HG03159 (cell line): Measurements from ENCODE around the gene TLX2.
"Not testable (repeated sequence)": the region's sequence is repeated elsewhere in the genome, so short reads cannot be mapped to it uniquely, and the experiment has no call there.

ENCODE experiments used
- ATAC-seq: cut with Tn5 transposase; IDR thresholded peaks from one replicate; pipeline ENCODE4 v1.9.1; 2021; ENCODE audit warnings: mild to moderate bottlenecking, moderate library complexity; ENCODE audit not compliant: unreplicated experiment

TLX2 gene

DNA sequence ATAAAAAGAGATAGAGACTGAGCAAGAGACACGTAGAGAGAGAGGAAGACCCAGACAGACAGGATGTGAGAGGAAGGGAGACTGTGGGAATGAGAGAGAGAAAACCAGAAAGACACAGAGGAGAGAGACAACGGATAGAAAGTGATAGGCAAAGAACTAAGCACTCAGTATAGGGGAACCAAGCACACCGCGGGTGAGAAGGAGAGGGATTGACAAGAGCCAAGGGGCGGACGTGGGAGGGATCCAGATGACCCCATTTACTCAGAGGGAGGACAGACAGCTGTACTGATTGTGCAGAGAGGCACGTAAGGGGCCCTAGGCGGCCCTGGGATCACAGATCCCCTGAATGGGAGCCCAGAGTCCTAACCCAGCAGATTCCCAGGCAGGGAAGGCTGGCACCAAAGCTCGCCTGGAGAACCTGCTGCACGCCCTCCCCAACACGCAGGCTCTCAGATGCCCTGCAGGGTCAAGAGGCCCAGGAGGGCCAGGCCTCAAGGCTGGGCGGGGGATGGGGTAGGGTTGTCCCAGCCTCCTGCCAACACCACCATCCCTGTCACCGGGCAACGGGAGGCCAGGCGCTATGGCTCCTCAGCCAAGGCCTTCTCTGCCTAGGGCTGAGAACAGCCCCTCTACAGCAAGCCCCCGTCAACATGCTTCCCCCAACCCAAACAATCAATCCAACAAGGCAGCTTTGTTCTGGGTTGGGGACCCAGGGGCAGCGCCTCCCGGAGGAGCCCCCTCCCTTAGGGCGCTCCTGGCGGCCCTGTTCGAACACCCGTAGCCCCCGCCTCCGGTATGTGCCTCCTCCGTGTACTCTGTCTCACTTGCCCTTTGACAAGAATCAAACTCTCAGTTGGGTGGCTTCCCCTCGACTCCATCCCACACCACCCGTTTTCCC, 38.9 kb downstream of the TLX2 start:
- no peak for ATAC-seq

GRCh38 chr2:74553892-74554819, 39.9 kb downstream of the TLX2 start, which contains the start of the genes DOK1 and LOXL3:
Gene DOK1, plus strand, starts transcription at chr2:74554720. Its CDS starts 35 bp downstream, at chr2:74554755.
Gene LOXL3, minus strand, starts transcription at chr2:74553942. Its CDS starts 1,308 bp downstream, at chr2:74552634.
- ATAC-seq: peak; percentile 60

DNA sequence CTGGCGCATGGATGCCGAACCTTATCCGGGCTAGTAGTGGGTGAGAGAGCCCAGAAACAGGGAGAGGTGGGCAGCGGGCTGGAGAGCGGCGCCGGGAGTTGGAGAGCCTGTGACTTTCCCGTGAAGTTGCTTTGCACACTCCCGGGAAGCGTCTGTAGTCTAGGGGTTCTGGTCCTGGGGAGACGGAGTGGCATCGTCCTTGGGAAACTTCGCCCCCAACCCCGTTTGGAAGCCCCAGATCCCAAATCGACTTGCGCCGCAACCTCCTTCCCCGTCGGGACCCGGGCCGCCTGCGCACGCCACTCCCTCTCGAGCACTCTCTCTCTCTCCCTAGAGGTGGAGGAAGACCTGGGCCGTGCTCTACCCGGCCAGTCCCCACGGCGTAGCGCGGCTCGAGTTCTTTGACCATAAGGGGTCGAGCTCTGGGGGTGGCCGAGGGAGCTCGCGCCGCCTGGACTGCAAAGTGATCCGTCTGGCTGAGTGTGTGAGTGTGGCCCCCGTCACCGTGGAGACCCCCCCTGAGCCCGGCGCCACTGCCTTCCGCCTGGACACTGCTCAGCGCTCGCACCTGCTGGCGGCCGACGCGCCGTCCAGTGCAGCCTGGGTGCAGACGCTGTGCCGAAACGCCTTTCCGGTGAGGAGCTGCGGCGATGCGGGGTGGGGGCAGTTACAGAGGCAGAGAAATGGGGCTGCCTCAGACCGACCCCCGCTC, 40.7 kb downstream of the TLX2 start:
- peak; percentile 62 for ATAC-seq

- no peak for ATAC-seq
Observed at GRCh38 chr2:74555610-74556103, 41.4 kb downstream of the TLX2 start.

DNA sequence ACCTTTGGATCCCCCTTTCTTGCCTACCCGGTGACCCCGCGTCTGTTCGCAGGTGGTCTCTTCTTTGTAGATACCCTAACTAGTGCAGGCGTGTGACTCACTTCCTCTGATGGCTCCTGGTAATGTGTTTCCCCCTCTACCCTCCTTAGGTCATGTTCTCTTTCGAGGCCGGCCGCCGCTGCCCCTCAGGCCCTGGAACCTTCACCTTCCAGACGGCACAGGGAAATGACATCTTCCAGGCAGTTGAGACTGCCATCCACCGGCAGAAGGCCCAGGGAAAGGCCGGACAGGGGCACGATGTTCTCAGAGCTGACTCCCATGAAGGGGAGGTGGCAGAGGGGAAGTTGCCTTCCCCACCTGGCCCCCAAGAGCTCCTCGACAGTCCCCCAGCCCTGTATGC, 41.9 kb downstream of the TLX2 start:
- no peak for ATAC-seq

- no peak for ATAC-seq
Observed at GRCh38 chr2:74556831-74557370, 42.7 kb downstream of the TLX2 start.

- ATAC-seq: no peak
Observed at GRCh38 chr2:74558284-74559230, 44.3 kb downstream of the TLX2 start.

DNA sequence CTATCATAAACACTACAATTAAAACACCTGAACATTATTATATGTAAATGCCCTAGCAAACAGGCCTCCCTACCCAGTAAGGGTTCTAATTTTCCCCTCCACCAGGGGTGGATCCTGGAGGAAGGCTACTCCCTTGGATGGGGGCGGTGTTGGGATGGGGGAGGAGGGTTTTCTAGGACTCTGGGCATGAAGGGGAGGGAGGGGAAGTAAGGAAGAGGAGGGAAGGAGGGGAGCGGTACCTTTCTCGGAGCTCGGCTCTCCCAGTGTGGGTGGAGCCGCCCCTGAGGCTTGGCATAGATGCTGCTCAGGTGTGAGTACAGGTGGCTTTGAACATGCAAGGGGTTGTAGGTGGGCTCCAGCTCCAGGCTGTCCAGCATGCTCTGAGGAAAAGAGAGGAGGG, 45.7 kb downstream of the TLX2 start:
- ATAC-seq: no peak

DNA sequence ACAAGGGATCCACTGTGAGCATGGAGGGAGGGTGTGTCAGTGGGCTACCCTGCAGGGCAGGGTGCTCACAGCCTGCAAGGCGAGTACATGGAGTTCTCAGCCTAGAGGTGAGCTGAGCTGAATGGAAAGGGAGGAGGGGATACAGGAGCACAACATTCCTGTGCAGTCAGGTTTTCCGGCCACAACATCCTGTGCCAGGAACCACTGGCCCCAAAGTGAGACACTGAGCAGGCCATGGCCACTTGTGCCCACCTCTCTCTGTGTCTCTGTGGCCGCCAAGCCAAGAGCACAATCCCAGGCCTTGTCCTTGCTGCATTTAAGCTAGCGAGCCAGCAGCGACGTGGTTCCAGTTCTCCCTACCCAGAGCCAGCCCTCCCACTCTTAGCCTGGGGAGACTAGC, 46.3 kb downstream of the TLX2 start:
- no peak for ATAC-seq

GRCh38 chr2:74561022-74561421, 46.8 kb downstream of the TLX2 start:
- ATAC-seq: not testable (repeated sequence)

GRCh38 chr2:74562126-74562775, 48.0 kb downstream of the TLX2 start:
- ATAC-seq: no peak

DNA sequence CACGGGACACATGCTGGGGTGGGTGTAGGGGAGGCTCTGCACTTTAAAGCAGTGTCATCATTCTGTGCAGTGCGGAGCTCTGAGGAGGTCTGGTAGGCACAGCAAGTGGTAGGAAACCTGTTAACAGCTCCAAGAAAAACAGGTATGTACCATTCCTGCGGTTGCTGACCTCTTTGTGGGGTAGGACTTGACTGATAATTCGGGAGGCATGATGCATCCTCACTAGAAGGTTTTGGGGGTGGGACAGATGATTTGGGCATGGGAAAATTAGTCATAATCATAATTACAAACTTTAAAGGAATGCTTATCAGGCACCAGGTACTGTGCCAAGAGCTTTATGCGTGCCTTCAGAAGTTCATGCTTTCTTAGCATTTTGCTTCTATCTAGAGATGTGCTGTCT, 50.0 kb downstream of the TLX2 start:
- ATAC-seq: no peak

DNA sequence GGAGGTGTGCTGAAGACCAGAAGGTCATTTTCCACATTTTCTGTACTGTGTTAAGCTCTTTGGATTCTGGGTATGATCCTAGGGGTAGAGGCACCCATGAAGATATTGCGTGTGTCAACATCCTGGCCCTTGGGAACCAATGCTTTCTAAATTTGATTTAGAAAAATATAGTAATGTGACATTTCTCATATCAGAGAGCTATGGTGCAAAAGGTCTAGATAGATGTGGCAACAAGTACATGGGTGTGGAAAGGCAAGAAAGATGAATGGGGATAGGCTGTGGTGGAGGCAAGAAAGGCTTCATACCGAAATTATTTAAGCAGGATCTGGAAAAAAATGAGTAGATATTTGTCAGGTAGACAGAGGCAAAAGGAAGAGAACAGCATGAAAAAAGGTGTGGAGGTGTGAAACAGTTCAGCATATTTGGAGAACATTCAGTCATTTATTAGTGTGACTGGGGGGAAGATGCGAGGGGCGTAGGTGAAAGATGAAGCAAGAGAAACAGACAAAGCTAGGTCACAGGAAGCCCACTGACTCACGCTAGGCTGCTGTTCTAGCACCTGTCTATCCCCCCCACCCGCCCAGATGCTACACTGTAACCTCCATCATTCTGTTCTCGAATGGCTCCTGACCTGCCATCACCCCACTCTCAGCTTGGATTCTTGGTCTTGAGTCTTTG, 52.0 kb downstream of the TLX2 start:
- ATAC-seq: no peak

DNA sequence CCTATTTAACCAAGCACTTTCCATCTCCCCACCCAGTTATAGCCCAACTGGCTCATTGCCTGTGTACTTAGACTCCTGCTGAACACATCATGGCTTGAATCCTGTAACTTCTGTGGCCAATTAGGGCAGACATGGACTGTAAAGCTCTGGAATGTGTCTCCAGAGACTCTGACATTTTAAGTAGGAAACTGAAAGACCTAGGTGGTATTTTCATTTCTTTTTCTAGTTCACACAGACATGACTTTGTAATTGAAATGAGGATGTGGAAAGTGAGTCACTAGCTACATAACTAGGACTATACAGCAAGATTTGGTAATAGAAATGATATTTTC, 52.5 kb downstream of the TLX2 start:
- no peak for ATAC-seq
